ENCODE results near the gene THOC7. TPM values are rescaled to one million over a fixed set of nuclear protein-coding genes. Genes with fewer than 3 reads are reported as not detected.

The THOC7 gene
- total and polyA plus RNA-seq, 2 donors (not counting 3 experiments of a cell fraction or from before 2014, with no cell fraction given): 16.9 to 68.7 TPM

DNA sequence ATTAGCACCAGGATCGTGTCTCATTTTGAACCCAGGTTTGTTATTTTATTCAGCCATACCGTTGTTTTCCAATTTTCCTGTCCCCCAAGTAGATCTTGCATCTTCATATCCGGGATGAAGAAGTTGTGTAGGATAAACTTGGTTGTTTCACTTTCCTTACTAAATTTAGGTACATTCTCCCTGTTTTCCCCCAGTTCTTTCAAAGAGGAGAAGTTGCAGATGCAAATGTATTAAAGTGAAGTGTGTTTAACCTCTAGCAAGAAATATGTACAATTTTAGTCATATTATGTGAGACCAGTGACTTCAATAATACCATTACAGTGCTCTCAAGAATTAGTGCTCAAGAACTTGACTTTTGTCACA lies 1.3 kb upstream of the THOC7 start:
- intact Hi-C loops (cut with micrococcal nuclease): loop anchor here (1.0 to 5.0 kb wide), 4 partner anchors 47 to 142 kb away; partner anchors contain the start of gene SCAANT1
- peak; percentile 83 for FAIRE-seq

More for the DNA sequence above, 1.3 kb upstream of the THOC7 start:
- H3K79me2 ChIP-seq (ENCODE audit: control insufficient read depth, insufficient read depth, low read length): peaks cover 60% of the 10 kb centered on the region
- CTCF ChIA-PET: no interaction called here
- peak overlapping the region; percentile 27 for H3K27ac ChIP-seq (ENCODE audit: insufficient read depth, low read depth, low read length)
- no peaks in the 10 kb centered on the region for H3K36me3 ChIP-seq (ENCODE audit: control insufficient read depth in 2 of 2, extremely low read depth in 1 of 2, insufficient read depth in 2 of 2, low read length in 2 of 2)
- no peaks in the 10 kb centered on the region for H3K9me3 ChIP-seq (replicated peaks; ENCODE audit: control insufficient read depth, insufficient read depth, low read length)
- H3K4me2 ChIP-seq (ENCODE audit: insufficient read depth, low read length): peak overlapping the region; percentile 70
- no peaks in the 10 kb centered on the region for H3K27me3 ChIP-seq (ENCODE audit: control insufficient read depth in 2 of 2, insufficient read depth in 2 of 2, low read length in 2 of 2)
- no peak for DNase-seq (ENCODE audit: low read depth, low spot score)
- TF ChIP-seq, protein P1, sequence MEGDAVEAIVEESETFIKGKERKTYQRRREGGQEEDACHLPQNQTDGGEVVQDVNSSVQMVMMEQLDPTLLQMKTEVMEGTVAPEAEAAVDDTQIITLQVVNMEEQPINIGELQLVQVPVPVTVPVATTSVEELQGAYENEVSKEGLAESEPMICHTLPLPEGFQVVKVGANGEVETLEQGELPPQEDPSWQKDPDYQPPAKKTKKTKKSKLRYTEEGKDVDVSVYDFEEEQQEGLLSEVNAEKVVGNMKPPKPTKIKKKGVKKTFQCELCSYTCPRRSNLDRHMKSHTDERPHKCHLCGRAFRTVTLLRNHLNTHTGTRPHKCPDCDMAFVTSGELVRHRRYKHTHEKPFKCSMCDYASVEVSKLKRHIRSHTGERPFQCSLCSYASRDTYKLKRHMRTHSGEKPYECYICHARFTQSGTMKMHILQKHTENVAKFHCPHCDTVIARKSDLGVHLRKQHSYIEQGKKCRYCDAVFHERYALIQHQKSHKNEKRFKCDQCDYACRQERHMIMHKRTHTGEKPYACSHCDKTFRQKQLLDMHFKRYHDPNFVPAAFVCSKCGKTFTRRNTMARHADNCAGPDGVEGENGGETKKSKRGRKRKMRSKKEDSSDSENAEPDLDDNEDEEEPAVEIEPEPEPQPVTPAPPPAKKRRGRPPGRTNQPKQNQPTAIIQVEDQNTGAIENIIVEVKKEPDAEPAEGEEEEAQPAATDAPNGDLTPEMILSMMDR (IDR thresholded peaks at IDR 0.05; ENCODE audit: extremely low read depth in 1 of 2, insufficient read depth in 1 of 2, low read depth in 1 of 2, low read length in 2 of 2): no peak
- TF ChIP-seq FOS (IDR thresholded peaks at IDR 0.05; ENCODE audit: borderline replicate concordance, insufficient read depth, low read length) (no peak), JUN (IDR thresholded peaks at IDR 0.05; ENCODE audit: borderline replicate concordance, insufficient read depth, insufficient read length, low read depth) (no peak), POLR2A (IDR thresholded peaks at IDR 0.05; ENCODE audit: low read depth, low read length) (no peak), EZH2 (IDR thresholded peaks at IDR 0.05; ENCODE audit: borderline replicate concordance, low read depth, low read length, severe bottlenecking) (no peak), MYC (IDR thresholded peaks at IDR 0.05; ENCODE audit: low read depth, low read length) (no peak), GATA2 (IDR thresholded peaks at IDR 0.05; ENCODE audit: insufficient read depth, insufficient read length, low read depth, low read length) (no peak), POLR2AphosphoS5 (IDR thresholded peaks at IDR 0.05; ENCODE audit: insufficient read depth, low read depth, low read length) (no peak)
- TF ChIP-seq, protein P2, sequence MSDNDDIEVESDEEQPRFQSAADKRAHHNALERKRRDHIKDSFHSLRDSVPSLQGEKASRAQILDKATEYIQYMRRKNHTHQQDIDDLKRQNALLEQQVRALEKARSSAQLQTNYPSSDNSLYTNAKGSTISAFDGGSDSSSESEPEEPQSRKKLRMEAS (IDR thresholded peaks at IDR 0.05; ENCODE audit: insufficient read depth, insufficient read length): no peak
- H3K9me1 ChIP-seq (replicated peaks; ENCODE audit: control insufficient read depth, extremely low read depth, insufficient read depth, low read length): no peaks in the 10 kb centered on the region
- dilution Hi-C loops (cut with MboI; ENCODE audit: extremely low pct_ligation_motif_present, low sequenced_read_pairs): no loop called here
- H4K20me1 ChIP-seq (replicated peaks; ENCODE audit: control insufficient read depth, extremely low read depth, insufficient read depth, low read length): no peaks in the 10 kb centered on the region
- POLR2A ChIA-PET: interaction anchor here (0.7 kb wide), 1 partner anchor 34 kb away, joined by 3 read pairs; no protein-coding TSS in a partner anchor
- TSS peak; percentile 54 for BruUV-seq (replicated peaks)
- H3K9ac ChIP-seq (replicated peaks; ENCODE audit: extremely low read depth, insufficient read depth, low read length): peak overlapping the region; percentile 72
- peak overlapping the region; percentile 41 to 99 (median 68) for H3K4me3 ChIP-seq (replicated peaks in 1 of 3; ENCODE audit: insufficient read depth in 1 of 3, low read depth in 1 of 3, low read length in 3 of 3)
- peaks cover 12% of the 10 kb centered on the region for H3K4me1 ChIP-seq (ENCODE audit: control insufficient read depth, extremely low read depth, insufficient read depth, low read length)
- H2AFZ ChIP-seq (ENCODE audit: low read depth, low read length): peak overlapping the region; percentile 17
